BJ (cell line): Measurements from ENCODE around the gene CTNNBL1. TPM values are rescaled to one million over a fixed set of nuclear protein-coding genes. Genes with fewer than 3 reads are reported as not detected.
"Not testable (repeated sequence)": the region's sequence is repeated elsewhere in the genome, so short reads cannot be mapped to it uniquely, and the experiment has no call there.

ENCODE experiments used
- CTCF ChIA-PET: fragments of 350-600 bp; formaldehyde crosslinking; extraction: SDS; loops from one replicate; lab custom pipeline; 2021; ENCODE audit warnings: antibody characterized with exemption, inconsistent platforms; lab: Yijun Ruan, JAX
- POLR2A ChIA-PET: fragments of 300-600 bp; sonication (Branson Sonifier 250); formaldehyde crosslinking; extraction: SDS; loops from one replicate; lab custom pipeline; 2021; ENCODE audit warnings: antibody characterized with exemption; lab: Charles Lee
- DNase-seq: peaks from one replicate; pipeline ENCODE4 v3.0.0-alpha.2; 2011; ENCODE audit warnings: low read depth
- H3K27me3 ChIP-seq: 2 replicates; pipeline ENCODE4 v1.6.0; 2011; ENCODE audit warnings: low read length; ENCODE audit not compliant: control insufficient read depth, insufficient read depth
- H3K36me3 ChIP-seq: 2 replicates; pipeline ENCODE4 v1.5.1; 2011; ENCODE audit warnings: low read length; ENCODE audit not compliant: control insufficient read depth, insufficient read depth
- H3K4me3 ChIP-seq: 2 replicates; pipeline ENCODE4 v1.5.1; 2011; ENCODE audit warnings: low read depth, mild to moderate bottlenecking, control low read depth, low read length
- CTCF ChIP-seq: IDR thresholded peaks from 2 replicates; pipeline ENCODE4 v1.5.1; 2011; ENCODE audit warnings: low read depth, mild to moderate bottlenecking, control low read depth, inconsistent platforms, low read length, moderate library complexity; ENCODE audit not compliant: insufficient read depth
- polyA plus RNA-seq: library from polyadenylated mRNA; depleted of rRNA; stranded (reverse); fragments of >200 nt; gene quantifications from 2 replicates; pipeline ENCODE4 v1.2.3, GENCODE V29; 2011

Gene CTNNBL1
- polyA plus RNA-seq, 1 experiment: 38.4 TPM

- H3K36me3 ChIP-seq: no peaks in the 10 kb centered on the region
- H3K4me3 ChIP-seq: no peak overlapping the region
- no peak for DNase-seq
- ChIA-PET CTCF (interaction anchor here (0.6 kb wide), 1 partner anchor 243 kb away, joined by 3 read pairs; no protein-coding TSS in a partner anchor), POLR2A (no interaction called here)
- peaks cover 4% of the 10 kb centered on the region for H3K27me3 ChIP-seq
- no peak for TF ChIP-seq CTCF
Observed at GRCh38 chr20:37680420-37680819, 13.4 kb upstream of the CTNNBL1 start.

GRCh38 chr20:37681384-37682112 lies 12.3 kb upstream of the CTNNBL1 start:
- ChIA-PET CTCF (no interaction called here), POLR2A (no interaction called here)
- DNase-seq: no peak
- H3K27me3 ChIP-seq: peaks cover 2% of the 10 kb centered on the region
- TF ChIP-seq CTCF: no peak
- H3K36me3 ChIP-seq: no peaks in the 10 kb centered on the region
- no peak overlapping the region for H3K4me3 ChIP-seq

GRCh38 chr20:37683146-37683545 lies 10.7 kb upstream of the CTNNBL1 start:
- H3K27me3 ChIP-seq, POLR2A ChIA-PET, H3K36me3 ChIP-seq, CTCF ChIA-PET, DNase-seq, H3K4me3 ChIP-seq: not testable (repeated sequence)

- no peak for DNase-seq
- CTCF ChIA-PET: interaction anchor here (0.6 kb wide), 1 partner anchor 307 kb away, joined by 3 read pairs; no protein-coding TSS in a partner anchor
- TF ChIP-seq CTCF: no peak
- H3K27me3 ChIP-seq: peaks cover 7% of the 10 kb centered on the region
- POLR2A ChIA-PET: interaction anchor here (0.6 kb wide), 2 partner anchors 13 to 1283 kb away, joined by 5 to 6 read pairs; no protein-coding TSS in a partner anchor
- H3K36me3 ChIP-seq: no peaks in the 10 kb centered on the region
- no peak overlapping the region for H3K4me3 ChIP-seq
Observed at GRCh38 chr20:37686762-37687477, 6.9 kb upstream of the CTNNBL1 start.

GRCh38 chr20:37687478-37687805 lies 6.4 kb upstream of the CTNNBL1 start:
- H3K27me3 ChIP-seq: peaks cover 7% of the 10 kb centered on the region
- no peaks in the 10 kb centered on the region for H3K36me3 ChIP-seq
- TF ChIP-seq CTCF: no peak
- POLR2A ChIA-PET: interaction anchor here (0.6 kb wide), 2 partner anchors 13 to 1283 kb away, joined by 5 to 6 read pairs; no protein-coding TSS in a partner anchor
- no peak overlapping the region for H3K4me3 ChIP-seq
- CTCF ChIA-PET: interaction anchor here (0.6 kb wide), 1 partner anchor 306 kb away, joined by 3 read pairs; no protein-coding TSS in a partner anchor
- no peak for DNase-seq
